Liver (tissue), 9 donors: ENCODE measurements around the gene KIF1A. TPM values are rescaled to one million over a fixed set of nuclear protein-coding genes. Genes with fewer than 3 reads are reported as not detected.

ENCODE experiments used
- DNase-seq: peaks from one replicate; pipeline ENCODE4 v3.0.0-alpha.2; 2017; ENCODE audit warnings: low spot score
- H3K27ac ChIP-seq, 2 donors: one replicate each; pipeline ENCODE4 v1.7.0; 2013; ENCODE audit warnings: inconsistent platforms in 2 of 2, low read length in 2 of 2, control low read depth in 1 of 2, low read depth in 1 of 2, mild to moderate bottlenecking in 1 of 2
- H3K27me3 ChIP-seq, 4 donors: one replicate each; pipeline versions ENCODE4 v1.6.1 to v1.7.0; 2013; ENCODE audit warnings: low read length in 3 of 4, inconsistent platforms in 1 of 4, mild to moderate bottlenecking in 1 of 4, moderate library complexity in 1 of 4; ENCODE audit not compliant: control insufficient read depth in 4 of 4, insufficient read depth in 4 of 4
- H3K36me3 ChIP-seq, 4 donors: one replicate each; pipeline versions ENCODE4 v1.6.1 to v1.7.0; 2013; ENCODE audit warnings: low read length in 3 of 4, mild to moderate bottlenecking in 3 of 4, low read depth in 1 of 4, moderate library complexity in 1 of 4; ENCODE audit not compliant: control insufficient read depth in 4 of 4, insufficient read depth in 3 of 4
- H3K4me1 ChIP-seq, 4 donors: one replicate each; pipeline versions ENCODE4 v1.6.1 to v1.7.0; 2013; ENCODE audit warnings: low read length in 3 of 4, mild to moderate bottlenecking in 3 of 4, moderate library complexity in 1 of 4; ENCODE audit not compliant: control insufficient read depth in 4 of 4, insufficient read depth in 4 of 4
- H3K4me3 ChIP-seq, 3 donors: one replicate each; pipeline versions ENCODE4 v1.6.1 to v1.7.0; 2013; ENCODE audit warnings: low read length in 3 of 3, control low read depth in 1 of 3, low read depth in 1 of 3, mild to moderate bottlenecking in 1 of 3
- H3K9ac ChIP-seq, 2 donors: one replicate each; pipeline ENCODE4 v1.7.0; 2013; ENCODE audit warnings: low read length in 2 of 2, mild to moderate bottlenecking in 2 of 2, moderate library complexity in 2 of 2, control low read depth in 1 of 2, low read depth in 1 of 2
- H3K9me3 ChIP-seq, 4 donors: one replicate each; pipeline versions ENCODE4 v1.6.1 to v1.7.0; 2013; ENCODE audit warnings: low read length in 3 of 4; ENCODE audit not compliant: control insufficient read depth in 4 of 4
- ATF3 ChIP-seq: IDR thresholded peaks from 2 replicates; pipeline ENCODE4 v1.6.1; 2016; ENCODE audit warnings: antibody characterized with exemption
- CTCF ChIP-seq: fragments of 150-350 bp; IDR thresholded peaks from 2 replicates; pipeline ENCODE4 v1.5.1; 2017; ENCODE audit warnings: improper control_type of control experiment, low read depth, low read length; ENCODE audit not compliant: missing input control
- EGR1 ChIP-seq, 2 donors: IDR thresholded peaks; 2 replicates each; pipeline ENCODE4 v1.6.1; 2016 to 2018; ENCODE audit warnings: antibody characterized with exemption in 2 of 2, low read depth in 2 of 2
- FOXA1 ChIP-seq: IDR thresholded peaks from 2 replicates; pipeline ENCODE4 v1.6.1; 2016; ENCODE audit warnings: antibody characterized with exemption
- FOXA2 ChIP-seq: IDR thresholded peaks from 2 replicates; pipeline ENCODE4 v1.6.1; 2016; ENCODE audit warnings: antibody characterized with exemption
- GABPA ChIP-seq, 2 donors: IDR thresholded peaks in 1 of 2; conservative IDR thresholded peaks in 1 of 2; 2 replicates each; pipeline ENCODE4 v1.6.1; 2016; ENCODE audit warnings: antibody characterized with exemption in 2 of 2, mild to moderate bottlenecking in 1 of 2, moderate library complexity in 1 of 2
- HNF4A ChIP-seq, 2 donors: conservative IDR thresholded peaks; 2 replicates each; pipeline ENCODE4 v1.6.1; 2016; ENCODE audit warnings: antibody characterized with exemption in 2 of 2, mild to moderate bottlenecking in 2 of 2
- HNF4G ChIP-seq: IDR thresholded peaks from 2 replicates; pipeline ENCODE4 v1.6.1; 2016; ENCODE audit warnings: antibody characterized with exemption
- JUND ChIP-seq, 2 donors: IDR thresholded peaks; 2 replicates each; pipeline ENCODE4 v1.6.1; 2016; ENCODE audit warnings: antibody characterized with exemption in 2 of 2
- MAX ChIP-seq: IDR thresholded peaks from 2 replicates; pipeline ENCODE4 v1.6.1; 2016; ENCODE audit warnings: antibody characterized with exemption
- NR2F2 ChIP-seq: IDR thresholded peaks from 2 replicates; pipeline ENCODE4 v1.6.1; 2016; ENCODE audit warnings: antibody characterized with exemption
- RAD21 ChIP-seq, 2 donors: IDR thresholded peaks; 2 replicates each; pipeline ENCODE4 v1.6.1; 2016; ENCODE audit warnings: antibody characterized with exemption in 2 of 2, mild to moderate bottlenecking in 2 of 2
- RXRA ChIP-seq, 2 donors: IDR thresholded peaks; 2 replicates each; pipeline ENCODE4 v1.6.1; 2017 to 2018; ENCODE audit warnings: antibody characterized with exemption in 2 of 2, mild to moderate bottlenecking in 1 of 2
- SP1 ChIP-seq: IDR thresholded peaks from 2 replicates; pipeline ENCODE4 v1.6.1; 2018; ENCODE audit warnings: antibody characterized with exemption, mild to moderate bottlenecking
- TAF1 ChIP-seq: conservative IDR thresholded peaks from 2 replicates; pipeline ENCODE4 v1.6.1; 2016; ENCODE audit warnings: antibody characterized with exemption, mild to moderate bottlenecking
- YY1 ChIP-seq: IDR thresholded peaks from 2 replicates; pipeline ENCODE4 v1.6.1; 2016; ENCODE audit warnings: antibody characterized with exemption, mild to moderate bottlenecking
- ZBTB33 ChIP-seq: IDR thresholded peaks from 2 replicates; pipeline ENCODE4 v1.6.1; 2016; ENCODE audit warnings: antibody characterized with exemption
- WGBS: extraction: QIAGEN DNeasy Blood & Tissue Kit; methylation state at CpG from one replicate; pipeline ENCODE4 v1.1.7; 2013; 5-methylcytosine and 5-hydroxymethylcytosine counted together
- polyA plus RNA-seq, 2 donors: library from polyadenylated mRNA; stranded (reverse) in 1 of 2; unstranded in 1 of 2; fragments of 200-250 nt in 1 of 2; fragments of >200 nt in 1 of 2; fragmentation: Nextera tagmentation in 1 of 2; extraction: Ambion mirVana in 1 of 2; gene quantifications; one replicate each; pipeline versions ENCODE4 v1.2.1 to v1.2.3, GENCODE V29; 2013 to 2015
- total RNA-seq, 2 donors: library from RNA; depleted of rRNA; stranded (reverse); fragments of >200 nt; gene quantifications; one replicate each; pipeline ENCODE4 v1.2.3, GENCODE V29; 2014
- TF ChIP-seq, protein P1 (sequence below): IDR thresholded peaks from 2 replicates; pipeline ENCODE4 v1.6.1; 2016; ENCODE audit warnings: antibody characterized with exemption, mild to moderate bottlenecking
- donor health status: healthy.
- donor health status: healthy.
- donor health status: healthy.
- donor health status: healthy.
- donor health status: healthy.

The KIF1A gene
- total and polyA plus RNA-seq, 4 donors = 0.03 to 0.21 (median 0.11) TPM

DNA sequence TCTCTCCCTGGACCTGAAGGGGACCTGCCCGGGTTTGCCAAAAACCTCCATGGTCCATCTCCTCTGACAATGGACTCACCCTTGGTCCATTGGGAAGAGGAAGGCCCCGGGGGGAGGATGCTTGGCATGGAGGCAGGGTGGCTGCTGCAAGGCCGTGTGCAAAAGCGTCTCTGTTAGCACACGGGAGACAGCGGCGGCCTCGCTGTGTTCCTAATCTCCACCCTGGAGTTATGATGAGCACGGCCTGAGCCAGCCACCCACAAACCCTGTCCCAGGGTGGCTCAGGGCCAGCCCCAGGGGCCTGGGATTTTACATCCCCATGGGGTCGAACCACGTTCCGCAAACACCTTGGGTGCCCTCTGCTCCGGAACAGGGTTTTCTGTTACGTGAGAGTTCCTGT is 92.6 kb downstream of the KIF1A start:
- TF ChIP-seq CTCF = no peak
- TF ChIP-seq HNF4G = no peak
- TF ChIP-seq MAX = no peak
- TF ChIP-seq FOXA2 = no peak
- no peak for TF ChIP-seq ATF3
- TF ChIP-seq, protein P1, sequence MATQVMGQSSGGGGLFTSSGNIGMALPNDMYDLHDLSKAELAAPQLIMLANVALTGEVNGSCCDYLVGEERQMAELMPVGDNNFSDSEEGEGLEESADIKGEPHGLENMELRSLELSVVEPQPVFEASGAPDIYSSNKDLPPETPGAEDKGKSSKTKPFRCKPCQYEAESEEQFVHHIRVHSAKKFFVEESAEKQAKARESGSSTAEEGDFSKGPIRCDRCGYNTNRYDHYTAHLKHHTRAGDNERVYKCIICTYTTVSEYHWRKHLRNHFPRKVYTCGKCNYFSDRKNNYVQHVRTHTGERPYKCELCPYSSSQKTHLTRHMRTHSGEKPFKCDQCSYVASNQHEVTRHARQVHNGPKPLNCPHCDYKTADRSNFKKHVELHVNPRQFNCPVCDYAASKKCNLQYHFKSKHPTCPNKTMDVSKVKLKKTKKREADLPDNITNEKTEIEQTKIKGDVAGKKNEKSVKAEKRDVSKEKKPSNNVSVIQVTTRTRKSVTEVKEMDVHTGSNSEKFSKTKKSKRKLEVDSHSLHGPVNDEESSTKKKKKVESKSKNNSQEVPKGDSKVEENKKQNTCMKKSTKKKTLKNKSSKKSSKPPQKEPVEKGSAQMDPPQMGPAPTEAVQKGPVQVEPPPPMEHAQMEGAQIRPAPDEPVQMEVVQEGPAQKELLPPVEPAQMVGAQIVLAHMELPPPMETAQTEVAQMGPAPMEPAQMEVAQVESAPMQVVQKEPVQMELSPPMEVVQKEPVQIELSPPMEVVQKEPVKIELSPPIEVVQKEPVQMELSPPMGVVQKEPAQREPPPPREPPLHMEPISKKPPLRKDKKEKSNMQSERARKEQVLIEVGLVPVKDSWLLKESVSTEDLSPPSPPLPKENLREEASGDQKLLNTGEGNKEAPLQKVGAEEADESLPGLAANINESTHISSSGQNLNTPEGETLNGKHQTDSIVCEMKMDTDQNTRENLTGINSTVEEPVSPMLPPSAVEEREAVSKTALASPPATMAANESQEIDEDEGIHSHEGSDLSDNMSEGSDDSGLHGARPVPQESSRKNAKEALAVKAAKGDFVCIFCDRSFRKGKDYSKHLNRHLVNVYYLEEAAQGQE = no peak
- no peak for TF ChIP-seq TAF1
- TF ChIP-seq EGR1 (IDR thresholded peaks at IDR 0.05; ENCODE audit: low read depth in 2 of 2) = no peak
- TF ChIP-seq YY1 = no peak
- no peak for TF ChIP-seq RXRA (IDR thresholded peaks at IDR 0.05)
- TF ChIP-seq GABPA (IDR thresholded peaks at IDR 0.05 in 1 of 2, conservative IDR thresholded peaks at IDR 0.05 in 1 of 2) = no peak
- TF ChIP-seq FOXA1 = no peak
- no peak for TF ChIP-seq RAD21 (IDR thresholded peaks at IDR 0.05)
- TF ChIP-seq ZBTB33 = no peak
- TF ChIP-seq JUND (IDR thresholded peaks at IDR 0.05) = no peak
- no peak for TF ChIP-seq HNF4A (conservative IDR thresholded peaks at IDR 0.05)
- no peak for TF ChIP-seq NR2F2
- Histone ChIP-seq H3K9ac (no peak overlapping the region), H3K27me3 (no peaks in the 10 kb centered on the region), H3K4me3 (no peak overlapping the region), H3K4me1 (no peaks in the 10 kb centered on the region), H3K36me3 (no peaks in the 10 kb centered on the region), H3K27ac (no peak overlapping the region), H3K9me3 (no peaks in the 10 kb centered on the region)
- DNase-seq = no peak
- WGBS = 86% methylated on average over 14 of the region's 14 CpGs

DNA sequence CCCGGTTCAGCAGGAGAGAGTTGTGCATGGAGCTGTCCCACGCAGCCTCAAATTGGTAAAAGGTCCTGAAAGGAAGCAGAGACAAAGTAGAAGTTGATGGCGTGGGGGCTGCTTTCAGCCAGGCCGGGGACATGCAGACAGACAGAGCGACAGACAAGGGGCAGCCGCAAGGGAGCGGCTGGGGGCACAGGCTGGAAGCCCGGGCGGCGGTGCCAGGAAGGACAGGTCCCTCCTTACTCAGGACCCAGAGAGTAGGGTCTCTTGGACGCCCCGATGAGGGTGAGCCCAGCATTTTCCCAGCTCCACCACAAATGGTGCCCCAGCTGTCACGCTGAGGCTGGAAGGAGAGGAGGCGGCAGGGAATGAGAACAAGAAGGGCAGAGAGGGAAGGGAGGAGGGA is 93.1 kb downstream of the KIF1A start:
- DNase-seq = no peak
- H3K4me1 ChIP-seq = no peaks in the 10 kb centered on the region
- 93% methylated on average over 14 of the region's 14 CpGs for WGBS
- no peak overlapping the region for H3K4me3 ChIP-seq
- no peak overlapping the region for H3K27ac ChIP-seq
- no peaks in the 10 kb centered on the region for H3K9me3 ChIP-seq
- H3K27me3 ChIP-seq = no peaks in the 10 kb centered on the region
- no peak overlapping the region for H3K9ac ChIP-seq
- no peaks in the 10 kb centered on the region for H3K36me3 ChIP-seq
- TF ChIP-seq EGR1 (IDR thresholded peaks at IDR 0.05; ENCODE audit: low read depth in 2 of 2) (no peak), FOXA1 (no peak), JUND (IDR thresholded peaks at IDR 0.05) (no peak), GABPA (IDR thresholded peaks at IDR 0.05 in 1 of 2, conservative IDR thresholded peaks at IDR 0.05 in 1 of 2) (no peak), RXRA (IDR thresholded peaks at IDR 0.05) (no peak), MAX (no peak), SP1 (no peak), ZBTB33 (no peak), ATF3 (no peak), TAF1 (no peak), FOXA2 (no peak)
- TF ChIP-seq, protein P1 = no peak
